ENCODE measurements around the gene OR8I2. TPM values are rescaled to one million over a fixed set of nuclear protein-coding genes. Genes with fewer than 3 reads are reported as not detected.
"Not testable (repeated sequence)": the region's sequence is repeated elsewhere in the genome, so short reads cannot be mapped to it uniquely, and the experiment has no call there.

Gene OR8I2
- total and polyA plus RNA-seq, 4 experiments from 2014 or later: not detected

- no peaks in the 10 kb centered on the region for H3K27me3 ChIP-seq (ENCODE audit: insufficient read depth, low read length)
- no peaks in the 10 kb centered on the region for H3K36me3 ChIP-seq (ENCODE audit: insufficient read depth, low read length)
- Mint-ChIP-seq H3K27ac (no peak overlapping the region), H3K9me3 (peaks cover 2 to 17% (median 6%) of the 10 kb centered on the region in 8 donors), H3K36me3 (no peaks in the 10 kb centered on the region), H3K27me3 (no peaks in the 10 kb centered on the region), H3K4me1 (no peaks in the 10 kb centered on the region), H3K4me3 (no peak overlapping the region)
- no peaks in the 10 kb centered on the region for H3K4me1 ChIP-seq (ENCODE audit: insufficient read depth, low read length)
- POLR2A ChIA-PET (ENCODE audit: partially characterized antibody): no interaction called here
- intact Hi-C loops (cut with micrococcal nuclease): no loop called here
- CTCF ChIA-PET (ENCODE audit: partially characterized antibody): no interaction called here
- no peak for DNase-seq
- no peak overlapping the region for H3K27ac ChIP-seq (ENCODE audit: low read depth, low read length)
- no peaks in the 10 kb centered on the region for H3K9me3 ChIP-seq (ENCODE audit: control insufficient read depth in 1 of 2, low read length in 2 of 2)
- H3K4me3 ChIP-seq (ENCODE audit: low read length in 2 of 2): no peak overlapping the region
Observed at GRCh38 chr11:56066980-56067379, 26.1 kb upstream of the OR8I2 start.

GRCh38 chr11:56089697-56090096 is 3.4 kb upstream of the OR8I2 start:
- H3K4me3 ChIP-seq (ENCODE audit: low read length in 2 of 2): no peak overlapping the region
- Mint-ChIP-seq H3K27ac (no peak overlapping the region), H3K4me3 (no peak overlapping the region), H3K4me1 (no peaks in the 10 kb centered on the region), H3K27me3 (no peaks in the 10 kb centered on the region), H3K36me3 (no peaks in the 10 kb centered on the region), H3K9me3 (peaks cover 0 to 16% (median 9%) of the 10 kb centered on the region in 8 donors)
- H3K27ac ChIP-seq (ENCODE audit: low read depth, low read length): no peak overlapping the region
- no peaks in the 10 kb centered on the region for H3K4me1 ChIP-seq (ENCODE audit: insufficient read depth, low read length)
- ChIA-PET POLR2A (ENCODE audit: partially characterized antibody) (no interaction called here), CTCF (ENCODE audit: partially characterized antibody) (no interaction called here)
- H3K27me3 ChIP-seq (ENCODE audit: insufficient read depth, low read length): no peaks in the 10 kb centered on the region
- no peak for DNase-seq
- intact Hi-C loops (cut with micrococcal nuclease): no loop called here
- H3K36me3 ChIP-seq (ENCODE audit: insufficient read depth, low read length): no peaks in the 10 kb centered on the region
- H3K9me3 ChIP-seq (ENCODE audit: control insufficient read depth in 1 of 2, low read length in 2 of 2): no peaks in the 10 kb centered on the region

- Mint-ChIP-seq H3K4me3 (no peak within 1 kb of the TSS), H3K4me1 (no peaks in the 10 kb centered on the region), H3K27ac (no peak within 1 kb of the TSS), H3K9me3 (peaks cover 3 to 20% (median 12%) of the 10 kb centered on the region in 8 donors), H3K36me3 (no peaks in the 10 kb centered on the region), H3K27me3 (no peaks in the 10 kb centered on the region)
- Histone ChIP-seq H3K9me3 (ENCODE audit: control insufficient read depth in 1 of 2, low read length in 2 of 2) (no peaks in the 10 kb centered on the region), H3K36me3 (ENCODE audit: insufficient read depth, low read length) (no peaks in the 10 kb centered on the region), H3K27me3 (ENCODE audit: insufficient read depth, low read length) (no peaks in the 10 kb centered on the region), H3K4me3 (ENCODE audit: low read length in 2 of 2) (no peak within 1 kb of the TSS), H3K4me1 (ENCODE audit: insufficient read depth, low read length) (no peaks in the 10 kb centered on the region), H3K27ac (ENCODE audit: low read depth, low read length) (no peak within 1 kb of the TSS)
- CTCF ChIA-PET (ENCODE audit: partially characterized antibody): no interaction called here
- intact Hi-C loops (cut with micrococcal nuclease): no loop called here
- POLR2A ChIA-PET (ENCODE audit: partially characterized antibody): no interaction called here
- no peak for DNase-seq
Observed at GRCh38 chr11:56103210-56103737, 10.2 kb downstream of the OR8I2 start, which contains the start of gene OR8H2. Gene OR8H2, plus strand, starts transcription at chr11:56103687. Its CDS starts 1,356 bp downstream, at chr11:56105043.

- no peak for DNase-seq
- intact Hi-C loops (cut with micrococcal nuclease): no loop called here
- Mint-ChIP-seq H3K4me1 (no peaks in the 10 kb centered on the region), H3K27ac (no peak within 1 kb of the TSS), H3K9me3 (peaks cover 4 to 19% (median 11%) of the 10 kb centered on the region in 8 donors), H3K4me3 (no peak within 1 kb of the TSS), H3K27me3 (no peaks in the 10 kb centered on the region), H3K36me3 (no peaks in the 10 kb centered on the region)
- no peaks in the 10 kb centered on the region for H3K4me1 ChIP-seq (ENCODE audit: insufficient read depth, low read length)
- H3K27ac ChIP-seq (ENCODE audit: low read depth, low read length): no peak within 1 kb of the TSS
- no peak within 1 kb of the TSS for H3K4me3 ChIP-seq (ENCODE audit: low read length in 2 of 2)
- H3K36me3 ChIP-seq (ENCODE audit: insufficient read depth, low read length): no peaks in the 10 kb centered on the region
- no peaks in the 10 kb centered on the region for H3K27me3 ChIP-seq (ENCODE audit: insufficient read depth, low read length)
- ChIA-PET CTCF (ENCODE audit: partially characterized antibody) (no interaction called here), POLR2A (ENCODE audit: partially characterized antibody) (no interaction called here)
- no peaks in the 10 kb centered on the region for H3K9me3 ChIP-seq (ENCODE audit: control insufficient read depth in 1 of 2, low read length in 2 of 2)
Observed at GRCh38 chr11:56122073-56122472, 29.0 kb downstream of the OR8I2 start, which contains the start of gene OR8H3. Gene OR8H3, plus strand, starts transcription at chr11:56122373. Its CDS starts 0 bp downstream, at chr11:56122373.

GRCh38 chr11:56140151-56140661 is 47.1 kb downstream of the OR8I2 start, which contains the start of gene OR8J3:
Gene OR8J3, minus strand, starts transcription at chr11:56140201. Its CDS starts 2,483 bp downstream, at chr11:56137718.
- intact Hi-C loops (cut with micrococcal nuclease): no loop called here
- Mint-ChIP-seq H3K4me3 (no peak within 1 kb of the TSS), H3K36me3 (no peaks in the 10 kb centered on the region), H3K4me1 (no peaks in the 10 kb centered on the region), H3K27me3 (no peaks in the 10 kb centered on the region), H3K27ac (no peak within 1 kb of the TSS), H3K9me3 (peaks cover 0 to 23% (median 15%) of the 10 kb centered on the region in 8 donors)
- no peak for DNase-seq
- Histone ChIP-seq H3K4me1 (ENCODE audit: insufficient read depth, low read length) (no peaks in the 10 kb centered on the region), H3K27ac (ENCODE audit: low read depth, low read length) (no peak within 1 kb of the TSS), H3K36me3 (ENCODE audit: insufficient read depth, low read length) (no peaks in the 10 kb centered on the region), H3K9me3 (ENCODE audit: control insufficient read depth in 1 of 2, low read length in 2 of 2) (no peaks in the 10 kb centered on the region), H3K4me3 (ENCODE audit: low read length in 2 of 2) (no peak within 1 kb of the TSS), H3K27me3 (ENCODE audit: insufficient read depth, low read length) (no peaks in the 10 kb centered on the region)
- POLR2A ChIA-PET (ENCODE audit: partially characterized antibody): no interaction called here
- CTCF ChIA-PET (ENCODE audit: partially characterized antibody): no interaction called here

GRCh38 chr11:56143681-56144080 is 50.6 kb downstream of the OR8I2 start:
- H3K4me1 Mint-ChIP-seq; H3K27me3 Mint-ChIP-seq; H3K4me3 Mint-ChIP-seq; H3K36me3 Mint-ChIP-seq; H3K27ac ChIP-seq (ENCODE audit: low read depth, low read length); H3K9me3 ChIP-seq (ENCODE audit: control insufficient read depth in 1 of 2, low read length in 2 of 2); H3K27me3 ChIP-seq (ENCODE audit: insufficient read depth, low read length); CTCF ChIA-PET (ENCODE audit: partially characterized antibody); H3K36me3 ChIP-seq (ENCODE audit: insufficient read depth, low read length); DNase-seq; H3K4me3 ChIP-seq (ENCODE audit: low read length in 2 of 2); intact Hi-C loops (cut with micrococcal nuclease); H3K4me1 ChIP-seq (ENCODE audit: insufficient read depth, low read length); H3K27ac Mint-ChIP-seq; POLR2A ChIA-PET (ENCODE audit: partially characterized antibody): not testable (repeated sequence)
- peaks cover 0 to 17% (median 11%) of the 10 kb centered on the region in 8 donors for H3K9me3 Mint-ChIP-seq

All from CD4-positive, alpha-beta memory T cell (primary cell).